ENCODE results near the gene SLC6A15.

DNA sequence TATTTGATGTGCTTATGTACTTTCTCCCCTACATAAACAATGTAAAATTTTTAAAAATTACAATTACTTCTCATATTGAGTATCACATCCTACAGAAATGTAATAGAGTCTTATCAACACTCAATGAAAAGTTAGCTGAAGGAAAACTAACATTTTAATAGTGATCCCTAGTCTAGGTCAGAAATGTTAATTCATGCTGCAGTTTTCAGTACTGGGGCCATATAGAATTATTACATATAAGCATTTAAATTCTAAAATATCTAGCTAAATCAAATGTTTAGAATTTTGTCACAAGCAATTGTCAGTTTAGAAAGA lies 37.8 kb downstream of the SLC6A15 start:
- TF ChIP-seq, protein P1, sequence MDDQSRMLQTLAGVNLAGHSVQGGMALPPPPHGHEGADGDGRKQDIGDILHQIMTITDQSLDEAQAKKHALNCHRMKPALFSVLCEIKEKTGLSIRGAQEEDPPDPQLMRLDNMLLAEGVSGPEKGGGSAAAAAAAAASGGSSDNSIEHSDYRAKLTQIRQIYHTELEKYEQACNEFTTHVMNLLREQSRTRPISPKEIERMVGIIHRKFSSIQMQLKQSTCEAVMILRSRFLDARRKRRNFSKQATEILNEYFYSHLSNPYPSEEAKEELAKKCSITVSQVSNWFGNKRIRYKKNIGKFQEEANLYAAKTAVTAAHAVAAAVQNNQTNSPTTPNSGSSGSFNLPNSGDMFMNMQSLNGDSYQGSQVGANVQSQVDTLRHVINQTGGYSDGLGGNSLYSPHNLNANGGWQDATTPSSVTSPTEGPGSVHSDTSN (CRISPR knock-in tag; IDR thresholded peaks at IDR 0.05; ENCODE audit: borderline replicate concordance), result no peak
- TF ChIP-seq, protein P2, sequence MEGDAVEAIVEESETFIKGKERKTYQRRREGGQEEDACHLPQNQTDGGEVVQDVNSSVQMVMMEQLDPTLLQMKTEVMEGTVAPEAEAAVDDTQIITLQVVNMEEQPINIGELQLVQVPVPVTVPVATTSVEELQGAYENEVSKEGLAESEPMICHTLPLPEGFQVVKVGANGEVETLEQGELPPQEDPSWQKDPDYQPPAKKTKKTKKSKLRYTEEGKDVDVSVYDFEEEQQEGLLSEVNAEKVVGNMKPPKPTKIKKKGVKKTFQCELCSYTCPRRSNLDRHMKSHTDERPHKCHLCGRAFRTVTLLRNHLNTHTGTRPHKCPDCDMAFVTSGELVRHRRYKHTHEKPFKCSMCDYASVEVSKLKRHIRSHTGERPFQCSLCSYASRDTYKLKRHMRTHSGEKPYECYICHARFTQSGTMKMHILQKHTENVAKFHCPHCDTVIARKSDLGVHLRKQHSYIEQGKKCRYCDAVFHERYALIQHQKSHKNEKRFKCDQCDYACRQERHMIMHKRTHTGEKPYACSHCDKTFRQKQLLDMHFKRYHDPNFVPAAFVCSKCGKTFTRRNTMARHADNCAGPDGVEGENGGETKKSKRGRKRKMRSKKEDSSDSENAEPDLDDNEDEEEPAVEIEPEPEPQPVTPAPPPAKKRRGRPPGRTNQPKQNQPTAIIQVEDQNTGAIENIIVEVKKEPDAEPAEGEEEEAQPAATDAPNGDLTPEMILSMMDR (CRISPR knock-in tag; IDR thresholded peaks at IDR 0.05), result no peak
- no peak for TF ChIP-seq NFATC3 (CRISPR knock-in tag; IDR thresholded peaks at IDR 0.05)
- TF ChIP-seq POLR2A (IDR thresholded peaks at IDR 0.05; ENCODE audit: insufficient read depth in 1 of 2, low read depth in 2 of 2, low read length in 2 of 2), result no peak
- TF ChIP-seq, protein P3, sequence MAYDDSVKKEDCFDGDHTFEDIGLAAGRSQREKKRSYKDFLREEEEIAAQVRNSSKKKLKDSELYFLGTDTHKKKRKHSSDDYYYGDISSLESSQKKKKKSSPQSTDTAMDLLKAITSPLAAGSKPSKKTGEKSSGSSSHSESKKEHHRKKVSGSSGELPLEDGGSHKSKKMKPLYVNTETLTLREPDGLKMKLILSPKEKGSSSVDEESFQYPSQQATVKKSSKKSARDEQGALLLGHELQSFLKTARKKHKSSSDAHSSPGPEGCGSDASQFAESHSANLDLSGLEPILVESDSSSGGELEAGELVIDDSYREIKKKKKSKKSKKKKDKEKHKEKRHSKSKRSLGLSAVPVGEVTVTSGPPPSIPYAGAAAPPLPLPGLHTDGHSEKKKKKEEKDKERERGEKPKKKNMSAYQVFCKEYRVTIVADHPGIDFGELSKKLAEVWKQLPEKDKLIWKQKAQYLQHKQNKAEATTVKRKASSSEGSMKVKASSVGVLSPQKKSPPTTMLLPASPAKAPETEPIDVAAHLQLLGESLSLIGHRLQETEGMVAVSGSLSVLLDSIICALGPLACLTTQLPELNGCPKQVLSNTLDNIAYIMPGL (CRISPR knock-in tag; IDR thresholded peaks at IDR 0.05; ENCODE audit: borderline replicate concordance in 1 of 2, low read depth in 1 of 2), result no peak
